ENCODE measurements around the gene FAM237A.

Gene FAM237A

GRCh38 chr2:206692971-206693370 lies 50.7 kb downstream of the FAM237A start:
- peak; percentile 13 for DNase-seq

GRCh38 chr2:206693399-206694137 lies 51.3 kb downstream of the FAM237A start:
- peak; percentile 80 for DNase-seq

GRCh38 chr2:206696910-206697309 lies 54.6 kb downstream of the FAM237A start:
- no peak for DNase-seq

DNA sequence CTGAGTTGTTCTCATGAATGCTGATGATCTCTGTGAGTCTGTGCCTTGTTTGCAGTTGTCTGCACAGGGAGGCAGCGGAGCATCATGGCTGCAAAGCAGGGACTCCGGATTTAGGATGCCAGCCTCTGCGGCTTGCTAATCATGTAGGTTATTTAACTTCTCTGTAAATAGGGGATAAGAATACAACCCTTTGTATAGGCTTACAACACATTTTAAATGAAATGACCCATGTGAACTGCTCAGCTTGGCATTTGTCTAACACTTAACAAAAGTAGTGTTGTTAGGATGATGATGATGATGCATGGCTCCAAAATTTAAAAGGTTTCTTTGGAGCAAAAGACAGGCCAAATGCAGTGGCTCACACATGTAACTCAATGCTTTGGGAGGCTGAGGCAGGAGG lies 56.5 kb downstream of the FAM237A start:
- no peak for DNase-seq
